HG02798 (cell line): ENCODE data around the gene KRTAP29-1.
"Not testable (repeated sequence)": the region's sequence is repeated elsewhere in the genome, so short reads cannot be mapped to it uniquely, and the experiment has no call there.

Source experiments
- ATAC-seq: cut with Tn5 transposase; IDR thresholded peaks from one replicate; pipeline ENCODE4 v1.9.1; 2021; ENCODE audit warnings: mild to moderate bottlenecking; ENCODE audit not compliant: unreplicated experiment, poor library complexity

KRTAP29-1 gene

DNA sequence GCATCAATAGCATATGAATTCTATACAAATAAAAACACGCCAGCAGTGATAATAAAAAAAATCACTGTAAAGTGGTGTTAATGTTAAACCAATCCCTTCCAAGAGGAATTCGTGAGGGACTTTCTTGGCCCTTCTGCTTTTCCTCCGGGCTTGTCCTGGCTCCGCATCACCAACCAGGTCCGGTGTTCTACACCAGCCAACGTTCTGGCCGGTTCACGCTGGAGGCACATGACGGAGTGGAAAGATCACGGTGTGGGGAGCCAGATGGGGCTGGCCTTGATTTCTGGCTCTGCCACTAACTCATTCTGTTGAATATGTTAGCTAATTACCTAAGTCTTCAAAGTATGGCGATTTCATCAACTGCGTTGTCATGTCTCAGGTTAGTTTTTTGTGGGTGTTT is 1.4 kb upstream of the KRTAP29-1 start:
- ATAC-seq, result no peak

DNA sequence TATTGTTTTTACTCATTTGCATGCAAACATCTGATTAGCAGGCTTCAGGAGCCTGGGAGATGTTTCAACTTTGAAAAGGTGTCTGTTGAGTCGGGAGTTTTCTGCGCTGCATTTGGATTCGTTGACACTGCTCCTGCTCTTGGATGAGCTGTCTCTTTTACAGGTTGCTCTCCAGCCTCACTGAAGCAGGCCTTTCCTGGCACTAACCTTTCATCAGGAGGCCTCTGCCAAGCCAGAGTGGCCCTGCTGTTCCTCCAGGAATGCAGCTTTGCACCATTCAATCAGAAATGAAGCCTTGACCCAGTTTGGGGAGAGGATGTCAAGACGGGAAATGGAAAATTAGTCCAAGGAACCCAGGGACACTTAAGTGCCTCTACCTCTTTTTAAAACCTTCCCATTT is 330 bp upstream of the KRTAP29-1 start:
- ATAC-seq, result no peak

DNA sequence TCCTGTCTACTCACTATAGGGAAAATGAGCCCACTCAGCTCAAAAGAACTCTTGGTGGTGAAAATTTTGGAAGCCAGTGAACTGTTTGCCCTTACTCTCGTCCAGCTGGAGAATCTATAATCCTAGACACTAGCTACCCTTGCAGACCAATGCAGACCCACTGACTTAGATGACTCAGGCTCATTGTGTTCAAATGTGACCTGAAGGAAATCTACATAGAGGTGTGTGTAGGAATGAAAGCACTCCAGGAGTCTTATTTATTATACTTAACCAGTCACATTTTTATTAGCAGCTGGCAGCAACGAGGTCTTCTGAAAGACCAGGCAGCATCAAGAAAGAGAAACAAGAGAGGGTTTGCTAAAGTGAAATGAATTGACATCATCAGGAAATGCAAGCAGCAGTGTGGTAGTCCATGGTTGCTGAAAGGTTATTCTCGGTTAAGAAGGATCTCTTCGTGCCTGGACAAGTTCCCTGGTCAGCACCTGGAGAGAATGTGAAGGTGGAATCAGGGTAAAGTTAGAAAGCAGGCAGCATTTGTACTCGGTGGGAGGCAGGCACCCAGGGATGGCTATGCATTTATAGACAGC is 1.4 kb downstream of the KRTAP29-1 start:
- ATAC-seq, result no peak

DNA sequence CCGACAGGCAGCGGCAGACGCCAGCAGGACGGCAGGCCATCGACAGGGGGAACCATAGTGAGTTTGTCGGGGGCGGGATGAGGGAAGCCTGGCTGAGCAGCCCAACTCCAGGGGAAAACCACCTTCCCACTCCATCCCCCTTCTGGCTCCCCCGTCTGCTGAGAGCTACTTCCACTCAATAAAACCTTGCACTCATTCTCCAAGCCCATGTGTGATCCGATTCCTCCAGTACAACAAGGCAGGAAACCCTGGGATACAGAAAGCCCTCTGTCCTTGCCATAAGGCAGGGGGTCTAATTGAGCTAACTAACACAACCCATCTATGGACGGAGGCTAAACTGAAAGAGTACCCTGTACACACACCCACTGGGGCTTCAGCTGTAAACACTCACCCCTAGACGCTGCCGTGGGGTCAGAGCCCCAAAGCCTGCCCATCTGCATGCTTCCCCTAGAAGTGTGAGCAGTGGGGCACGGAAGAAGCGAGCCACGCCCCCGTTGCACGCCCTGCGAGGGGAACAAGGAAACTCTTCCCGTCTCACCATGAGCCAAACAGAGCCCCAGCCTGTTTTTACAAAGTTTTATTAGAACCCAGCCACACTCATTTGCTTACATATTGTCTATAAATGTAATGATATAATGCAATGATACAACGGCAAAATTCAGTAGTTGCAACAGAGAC is 4.1 kb downstream of the KRTAP29-1 start:
- ATAC-seq, result no peak

DNA sequence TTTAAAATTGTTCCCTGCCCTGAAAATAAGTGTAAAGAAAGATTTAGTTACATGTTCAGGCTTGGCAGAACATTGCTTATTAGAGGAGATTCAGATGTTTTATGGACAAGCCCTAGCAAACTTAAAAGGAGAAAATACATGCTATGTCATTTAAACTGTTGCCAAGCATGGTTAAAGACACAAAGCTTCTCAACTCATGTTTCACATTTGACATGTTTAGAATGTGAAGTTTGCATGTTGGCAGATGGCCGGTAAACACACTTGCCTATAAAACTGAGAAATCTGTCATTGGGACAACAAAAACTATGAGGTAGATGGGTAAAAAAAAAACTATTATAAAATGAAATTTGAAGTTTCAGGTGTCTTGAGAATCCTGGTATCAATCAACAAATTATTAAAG is 5.8 kb downstream of the KRTAP29-1 start:
- no peak for ATAC-seq

DNA sequence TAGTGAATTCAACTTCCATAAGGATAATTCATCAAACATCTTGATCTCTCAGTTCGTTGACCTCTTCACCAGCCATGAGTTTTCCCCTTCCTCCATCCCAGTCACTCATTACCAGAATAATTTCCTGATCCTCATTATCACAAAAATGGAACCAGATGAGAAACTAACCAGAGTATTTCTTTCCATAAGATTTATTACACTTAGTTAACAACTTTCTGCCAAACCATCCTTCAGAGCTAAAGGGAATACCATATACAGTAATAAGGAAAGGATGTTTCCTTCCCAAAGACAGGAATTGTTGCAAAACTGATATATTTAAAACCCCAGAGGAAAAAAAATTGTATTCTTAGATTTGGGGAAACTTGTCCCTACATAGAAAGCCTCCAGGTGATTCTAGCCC is 8.6 kb downstream of the KRTAP29-1 start:
- ATAC-seq, result no peak

DNA sequence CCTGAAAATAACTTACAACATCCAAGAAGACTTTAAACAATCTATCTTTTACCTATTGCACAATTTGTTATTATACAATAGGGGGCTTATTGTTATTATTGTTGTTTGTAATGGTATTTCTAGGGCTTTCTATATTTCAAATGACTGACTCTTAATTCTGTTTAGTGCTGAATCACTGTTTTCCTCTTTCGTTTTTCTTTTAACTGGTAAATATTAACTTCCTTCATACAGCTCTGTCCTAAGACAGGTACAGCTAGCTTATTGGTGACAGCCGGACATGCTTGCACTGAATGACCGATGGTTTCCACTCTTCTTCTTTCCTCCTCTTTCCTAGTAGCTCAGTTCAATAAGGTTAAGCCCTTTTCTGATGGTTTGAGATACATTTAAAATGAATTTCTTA is 15.6 kb downstream of the KRTAP29-1 start:
- no peak for ATAC-seq

DNA sequence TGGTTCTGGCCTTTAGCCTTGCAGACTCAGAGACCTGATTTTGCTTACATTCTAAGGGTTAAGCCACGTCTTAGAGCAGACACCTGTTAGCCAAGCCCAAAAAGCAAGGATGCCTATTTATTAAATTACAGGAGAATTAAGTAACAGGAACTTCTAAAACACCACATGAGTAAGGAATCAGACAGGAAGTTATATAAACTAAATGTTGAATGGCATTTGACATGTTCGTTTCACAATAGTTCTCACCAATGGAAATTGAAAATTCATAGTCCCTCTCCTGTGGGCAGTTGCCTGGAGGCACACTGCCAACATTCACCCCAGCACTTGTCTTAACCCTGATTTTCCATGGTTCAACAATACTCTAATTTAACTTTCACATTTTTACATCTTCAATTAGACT is 18.1 kb downstream of the KRTAP29-1 start:
- ATAC-seq, result no peak

DNA sequence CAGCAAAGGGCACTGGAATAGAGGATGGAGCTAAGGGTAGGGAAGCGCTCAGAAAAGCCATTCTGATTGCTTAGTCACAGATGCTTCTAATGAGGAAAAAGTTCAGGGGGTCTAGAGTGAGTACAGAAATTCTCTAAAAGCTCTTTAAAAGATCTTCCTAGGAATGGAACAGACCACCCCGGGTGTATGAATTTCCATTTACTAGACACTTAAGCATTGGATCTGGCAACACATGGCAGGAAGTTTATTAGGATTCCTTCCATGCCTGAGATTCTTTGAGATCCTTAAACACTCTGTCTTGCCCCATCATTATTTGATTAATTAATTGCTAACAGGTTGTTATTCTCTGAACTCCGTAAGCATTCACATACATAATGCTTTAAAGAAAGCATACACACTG is 18.6 kb downstream of the KRTAP29-1 start:
- no peak for ATAC-seq

DNA sequence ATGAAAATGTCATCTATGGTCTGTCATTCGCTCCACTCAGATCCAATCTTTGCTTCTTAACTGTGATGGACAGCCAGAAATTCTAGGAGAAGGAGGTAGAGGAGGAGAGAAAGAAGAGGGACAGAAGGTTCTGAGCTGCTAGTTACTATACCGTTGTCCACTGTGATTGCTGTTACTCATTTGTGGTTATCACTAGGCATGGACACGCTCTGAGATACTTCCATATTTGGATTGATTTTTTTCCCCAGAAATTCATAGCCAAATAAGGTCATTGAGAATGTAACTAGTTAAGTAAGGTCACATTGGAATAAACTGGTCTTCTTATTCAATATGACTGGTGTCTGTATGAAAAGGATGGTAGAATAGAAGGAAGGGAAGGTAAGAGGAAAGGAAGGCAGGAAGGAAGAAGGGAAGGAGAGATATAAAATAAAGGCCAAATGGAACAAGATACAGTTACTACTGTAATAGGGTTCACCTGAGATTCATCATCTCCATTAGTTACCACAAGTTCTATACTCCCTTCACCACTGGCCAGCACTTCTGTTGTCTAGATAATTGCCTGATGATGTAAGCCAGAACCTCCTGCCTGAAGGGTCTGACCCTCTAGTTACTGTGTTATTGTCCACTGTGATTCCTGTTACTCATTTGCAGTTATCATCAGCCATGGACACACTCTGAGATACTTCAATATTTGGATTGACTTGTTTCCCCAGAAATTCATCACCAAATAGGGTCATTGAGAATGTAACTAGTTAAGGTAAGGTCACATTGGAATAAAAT is 24.3 kb downstream of the KRTAP29-1 start:
- no peak for ATAC-seq

DNA sequence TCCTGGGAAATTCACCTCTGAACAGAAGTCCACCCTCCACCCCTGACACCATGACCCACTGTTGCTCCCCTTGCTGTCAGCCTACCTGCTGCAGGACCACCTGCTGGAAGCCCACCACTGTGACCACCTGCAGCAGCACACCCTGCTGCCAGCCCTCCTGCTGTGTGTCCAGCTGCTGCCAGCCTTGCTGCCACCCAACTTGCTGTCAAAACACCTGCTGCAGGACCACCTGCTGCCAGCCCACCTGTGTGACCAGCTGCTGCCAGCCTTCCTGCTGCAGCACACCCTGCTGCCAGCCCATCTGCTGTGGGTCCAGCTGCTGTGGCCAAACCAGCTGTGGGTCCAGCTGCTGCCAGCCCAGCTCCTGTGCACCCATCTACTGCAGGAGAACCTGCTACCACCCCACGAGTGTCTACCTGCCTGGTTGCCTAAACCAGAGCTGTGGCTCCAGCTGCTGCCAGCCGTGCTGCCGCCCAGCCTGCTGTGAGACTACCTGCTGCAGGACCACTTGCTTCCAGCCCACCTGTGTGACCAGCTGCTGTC is 26.9 kb downstream of the KRTAP29-1 start, which contains the start of gene KRTAP9-7:
Gene KRTAP9-7 (plus strand): TSS at position 51 of the 543 bp plus-strand sequence. CDS start 0 bp downstream, at position 51.
- not testable (repeated sequence) for ATAC-seq

DNA sequence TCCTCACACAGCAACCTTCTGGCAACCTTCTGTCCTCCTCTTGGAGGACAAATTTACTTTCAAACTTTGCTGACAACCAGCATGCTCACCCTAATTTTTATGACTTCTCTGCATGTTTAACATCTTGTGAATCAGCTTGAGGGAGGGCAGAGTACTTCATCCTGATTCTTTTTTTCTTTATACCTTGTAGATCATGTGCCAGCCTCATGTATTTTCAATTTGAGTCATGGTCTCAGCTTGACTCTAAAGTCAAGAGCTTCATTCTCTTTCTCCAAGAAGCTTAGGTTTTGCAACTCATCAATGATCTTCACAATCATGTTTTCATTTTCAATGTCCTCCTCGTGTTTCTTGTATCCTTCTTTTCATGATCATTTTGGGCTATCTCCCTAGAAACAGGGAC is 30.8 kb downstream of the KRTAP29-1 start:
- ATAC-seq, result no peak

DNA sequence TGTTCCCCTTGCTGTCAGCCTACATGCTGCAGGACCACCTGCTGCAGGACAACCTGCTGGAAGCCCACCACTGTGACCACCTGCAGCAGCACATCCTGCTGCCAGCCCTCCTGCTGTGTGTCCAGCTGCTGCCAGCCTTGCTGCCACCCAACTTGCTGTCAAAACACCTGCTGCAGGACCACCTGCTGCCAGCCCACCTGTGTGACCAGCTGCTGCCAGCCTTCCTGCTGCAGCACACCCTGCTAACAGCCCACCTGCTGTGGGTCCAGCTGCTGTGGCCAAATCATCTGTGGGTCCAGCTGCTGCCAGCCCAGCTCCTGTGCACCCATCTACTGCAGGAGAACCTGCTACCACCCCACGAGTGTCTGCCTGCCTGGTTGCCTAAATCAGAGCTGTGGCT is 31.3 kb downstream of the KRTAP29-1 start:
- not testable (repeated sequence) for ATAC-seq

DNA sequence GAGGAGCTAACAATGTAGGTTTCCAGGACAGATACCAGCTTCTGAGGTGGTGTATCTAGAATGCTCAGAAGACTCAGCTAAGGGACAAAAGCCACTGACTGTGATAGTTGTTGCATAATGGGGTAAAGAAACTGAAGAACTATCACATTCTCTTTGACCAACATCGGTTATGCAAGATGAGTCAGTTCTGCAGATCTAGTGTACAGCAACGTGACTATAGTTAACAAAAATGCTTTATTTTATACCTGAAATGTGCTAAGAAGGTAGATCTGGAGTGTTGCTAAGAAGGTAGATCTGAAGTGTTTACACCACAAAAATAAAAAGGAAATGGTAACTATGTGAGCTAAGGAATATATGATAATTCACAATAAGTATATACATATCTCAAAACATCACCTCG is 34.9 kb downstream of the KRTAP29-1 start:
- no peak for ATAC-seq

DNA sequence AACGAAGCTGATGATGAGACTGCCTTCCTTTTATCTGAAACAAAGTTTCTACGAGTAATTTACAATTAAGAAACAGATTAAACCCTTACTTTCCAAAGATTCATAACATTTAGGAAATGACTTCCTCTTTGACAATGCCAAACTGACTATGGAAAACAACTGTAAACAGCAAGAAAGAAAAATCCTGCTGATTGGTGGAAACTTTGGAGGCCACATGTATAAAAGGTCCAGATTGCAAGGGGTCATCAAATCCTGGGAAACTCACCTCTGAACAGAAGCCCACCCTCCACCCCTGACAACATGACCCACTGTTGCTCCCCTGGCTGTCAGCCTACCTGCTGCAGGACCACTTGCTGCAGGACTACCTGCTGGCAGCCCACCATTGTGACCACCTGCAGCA is 37.6 kb downstream of the KRTAP29-1 start, which contains the start of gene KRTAP9-6:
Gene KRTAP9-6 (plus strand): TSS at position 301 of the 400 bp plus-strand sequence. CDS start 0 bp downstream, at position 301.
- no peak for ATAC-seq

DNA sequence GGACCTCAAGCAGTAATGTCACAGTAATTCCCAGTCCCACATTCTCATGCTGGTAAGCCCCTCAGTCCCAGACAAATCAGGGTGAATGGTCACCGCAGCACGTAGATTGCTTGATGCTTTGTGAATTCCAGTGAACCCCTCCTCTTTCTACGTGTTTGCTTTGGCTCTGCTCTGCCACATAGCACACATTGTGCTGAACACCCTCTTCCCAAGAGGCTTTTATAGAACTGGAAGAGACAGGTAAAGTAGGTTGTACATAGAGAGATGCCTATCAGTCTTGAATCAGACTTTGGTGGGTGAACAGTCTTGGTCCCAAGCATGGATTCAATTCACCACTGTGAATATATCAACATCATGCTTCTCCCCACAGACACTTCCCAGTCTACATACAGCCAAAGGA is 38.1 kb downstream of the KRTAP29-1 start:
- no peak for ATAC-seq

DNA sequence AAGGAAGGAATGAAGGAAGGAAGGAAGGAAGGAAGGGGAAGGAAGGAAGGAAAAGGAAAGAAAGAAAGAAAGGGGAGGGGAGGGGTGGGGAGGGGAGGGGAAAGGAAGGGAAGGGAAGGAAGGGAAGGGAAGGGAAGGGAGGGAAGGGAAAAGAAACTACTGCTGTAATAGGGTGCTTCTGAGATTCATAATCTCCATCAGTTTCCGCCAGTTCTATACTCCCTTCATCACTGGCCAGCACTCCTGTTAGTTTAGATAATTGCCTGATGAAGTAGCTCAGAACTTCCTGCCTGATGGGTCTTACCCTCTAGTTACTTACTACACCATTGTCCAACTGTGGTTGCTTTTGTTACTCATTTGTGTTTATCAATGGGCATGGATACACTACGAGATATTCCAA is 39.4 kb downstream of the KRTAP29-1 start:
- no peak for ATAC-seq

DNA sequence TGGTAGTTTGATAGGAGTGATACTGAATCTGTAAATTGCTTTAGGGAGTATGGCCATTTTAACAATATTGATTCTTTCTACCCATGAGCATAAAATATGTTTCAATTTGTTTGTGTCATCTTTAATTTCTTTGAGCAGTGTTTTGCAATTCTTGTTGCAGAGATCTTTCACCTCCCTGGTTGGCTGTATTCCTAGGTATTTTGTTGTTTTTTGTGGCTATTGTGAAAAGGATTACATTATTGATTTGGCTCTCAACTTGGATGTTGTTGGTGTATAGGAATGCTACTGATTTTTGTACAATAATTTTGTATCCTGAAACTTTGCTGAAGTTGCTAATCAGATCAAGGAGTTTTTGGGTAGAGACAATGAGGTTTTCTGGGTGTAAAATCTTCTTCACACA is 44.2 kb downstream of the KRTAP29-1 start:
- ATAC-seq, result no peak

DNA sequence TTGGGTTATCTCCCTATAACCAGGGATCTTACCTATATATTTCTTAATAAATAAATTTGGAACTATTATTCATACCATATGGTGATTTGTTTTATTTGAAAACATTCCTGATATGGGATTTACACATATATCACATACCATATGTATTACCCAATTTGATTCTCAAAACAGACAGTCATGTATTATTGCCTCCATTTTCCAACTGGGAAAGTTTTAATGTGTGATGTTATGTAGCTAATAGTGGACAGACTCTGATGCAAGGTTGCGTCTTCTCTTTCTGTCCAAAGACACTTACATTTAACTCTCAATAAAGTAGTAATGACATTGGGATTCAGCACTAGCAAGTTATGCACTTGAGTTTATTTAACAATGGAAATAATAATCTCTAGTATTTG is 46.4 kb downstream of the KRTAP29-1 start:
- ATAC-seq, result no peak

DNA sequence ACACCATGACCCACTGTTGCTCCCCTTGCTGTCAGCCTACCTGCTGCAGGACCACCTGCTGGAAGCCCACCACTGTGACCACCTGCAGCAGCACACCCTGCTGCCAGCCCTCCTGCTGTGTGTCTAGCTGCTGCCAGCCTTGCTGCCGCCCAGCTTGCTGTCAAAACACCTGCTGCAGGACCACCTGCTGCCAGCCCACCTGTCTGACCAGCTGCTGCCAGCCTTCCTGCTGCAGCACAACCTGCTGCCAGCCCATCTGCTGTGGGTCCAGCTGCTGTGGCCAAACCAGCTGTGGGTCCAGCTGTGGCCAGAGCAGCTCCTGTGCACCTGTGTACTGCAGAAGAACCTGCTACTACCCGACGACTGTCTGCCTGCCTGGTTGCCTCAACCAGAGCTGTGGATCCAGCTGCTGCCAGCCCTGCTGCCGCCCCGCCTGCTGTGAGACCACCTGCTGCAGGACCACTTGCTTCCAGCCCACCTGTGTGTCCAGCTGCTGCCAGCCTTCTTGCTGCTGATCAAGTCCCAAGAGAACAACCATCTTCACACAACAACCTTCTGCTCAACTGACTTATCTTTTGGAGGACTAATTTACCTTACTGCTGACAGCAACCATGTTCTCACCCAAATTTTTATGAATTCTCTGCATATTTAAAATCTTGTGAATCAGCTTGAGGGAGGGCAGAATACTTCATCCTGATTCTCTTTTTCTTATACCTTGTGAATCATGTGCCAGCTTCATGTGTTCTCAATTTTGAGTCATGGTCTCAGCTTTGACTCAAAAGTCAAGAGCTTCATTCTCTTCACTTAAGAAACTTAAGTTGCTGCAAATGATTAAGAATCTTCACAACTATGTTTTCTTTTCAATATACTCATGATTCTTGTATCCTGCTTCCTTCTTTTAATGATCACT is 47.0 kb downstream of the KRTAP29-1 start, which contains the start of gene KRTAP9-9:
Gene KRTAP9-9 (plus strand): TSS at position 4 of the 910 bp plus-strand sequence.
- ATAC-seq, result not testable (repeated sequence)
